GM19035 (cell line): ENCODE results near the gene JPH2.

Experiments
- ATAC-seq: cut with Tn5 transposase; IDR thresholded peaks from one replicate; pipeline ENCODE4 v1.9.1; 2021; ENCODE audit not compliant: unreplicated experiment

The JPH2 gene

GRCh38 chr20:44126445-44126844, 60.5 kb downstream of the JPH2 start:
- ATAC-seq: no peak

- no peak for ATAC-seq
These were observed 61.5 kb downstream of the JPH2 start for GRCh38 chr20:44125332-44126127.

DNA sequence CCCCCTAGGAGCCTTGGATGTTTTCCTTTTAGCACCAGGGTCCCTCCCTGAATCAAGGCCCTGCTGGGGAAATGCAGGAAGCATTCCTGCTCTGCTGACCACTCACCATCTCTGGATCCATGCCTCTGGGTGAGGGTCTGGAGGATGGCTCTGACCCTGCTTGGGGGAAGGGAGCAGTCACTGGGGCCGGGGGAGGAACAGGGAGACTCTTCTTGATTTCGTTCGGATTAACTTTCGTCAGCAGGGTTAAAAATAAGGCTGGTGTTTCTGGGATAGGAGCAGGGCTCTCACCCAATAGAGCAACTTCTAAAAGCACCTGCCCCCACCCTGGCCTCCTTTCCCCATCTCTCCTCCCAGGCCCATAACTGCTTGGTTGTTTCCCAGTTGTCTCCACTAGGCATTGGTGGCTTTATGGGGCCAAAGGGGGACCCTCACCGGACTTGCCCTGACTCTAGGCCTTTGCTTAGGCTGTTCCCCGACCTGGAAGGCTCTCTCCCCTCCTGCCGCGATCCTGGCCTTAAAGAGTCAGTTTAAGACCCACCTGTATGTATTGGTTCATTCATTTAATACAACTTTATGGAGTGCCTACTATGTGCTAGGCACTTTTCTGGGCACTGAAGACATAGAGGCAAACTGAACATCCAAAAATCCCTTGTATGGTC, 63.0 kb downstream of the JPH2 start:
- ATAC-seq: no peak

- ATAC-seq: no peak
These were observed 63.7 kb downstream of the JPH2 start for GRCh38 chr20:44123251-44123650.

DNA sequence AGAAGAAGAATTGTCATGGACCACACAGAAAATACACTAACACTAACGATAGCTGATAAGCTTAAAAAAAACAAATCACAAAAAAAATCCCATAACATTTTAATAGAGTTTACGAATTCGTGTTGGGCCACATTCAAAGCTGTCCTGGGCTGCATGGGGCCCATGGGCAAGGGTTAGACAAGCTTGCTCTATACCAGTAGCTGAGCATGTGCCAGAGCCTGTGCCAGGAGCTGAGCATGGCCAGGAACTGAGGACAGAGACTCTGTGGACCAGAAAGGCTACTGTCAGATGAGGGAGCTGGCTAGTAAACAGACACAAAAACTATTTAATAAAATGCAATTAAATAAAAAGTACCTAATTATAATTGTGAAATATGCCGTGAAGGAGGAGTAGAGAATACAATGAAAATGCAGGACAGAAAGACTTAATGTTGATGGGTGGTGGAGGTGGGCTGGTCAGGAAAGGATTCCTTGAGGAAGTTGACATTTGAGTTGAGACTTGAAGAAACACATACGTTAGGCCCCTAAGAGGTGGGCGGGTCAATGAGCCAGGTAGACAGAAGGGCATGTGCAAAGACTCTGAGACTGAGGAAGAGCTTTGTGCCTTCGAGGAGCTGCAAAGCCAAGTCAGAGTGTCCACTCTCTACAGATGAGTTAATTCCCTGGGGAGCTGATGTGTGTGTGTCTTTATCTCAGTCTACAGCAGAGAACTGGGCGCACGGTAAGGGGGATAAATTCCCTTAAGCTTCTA, 66.1 kb downstream of the JPH2 start:
- ATAC-seq: no peak

DNA sequence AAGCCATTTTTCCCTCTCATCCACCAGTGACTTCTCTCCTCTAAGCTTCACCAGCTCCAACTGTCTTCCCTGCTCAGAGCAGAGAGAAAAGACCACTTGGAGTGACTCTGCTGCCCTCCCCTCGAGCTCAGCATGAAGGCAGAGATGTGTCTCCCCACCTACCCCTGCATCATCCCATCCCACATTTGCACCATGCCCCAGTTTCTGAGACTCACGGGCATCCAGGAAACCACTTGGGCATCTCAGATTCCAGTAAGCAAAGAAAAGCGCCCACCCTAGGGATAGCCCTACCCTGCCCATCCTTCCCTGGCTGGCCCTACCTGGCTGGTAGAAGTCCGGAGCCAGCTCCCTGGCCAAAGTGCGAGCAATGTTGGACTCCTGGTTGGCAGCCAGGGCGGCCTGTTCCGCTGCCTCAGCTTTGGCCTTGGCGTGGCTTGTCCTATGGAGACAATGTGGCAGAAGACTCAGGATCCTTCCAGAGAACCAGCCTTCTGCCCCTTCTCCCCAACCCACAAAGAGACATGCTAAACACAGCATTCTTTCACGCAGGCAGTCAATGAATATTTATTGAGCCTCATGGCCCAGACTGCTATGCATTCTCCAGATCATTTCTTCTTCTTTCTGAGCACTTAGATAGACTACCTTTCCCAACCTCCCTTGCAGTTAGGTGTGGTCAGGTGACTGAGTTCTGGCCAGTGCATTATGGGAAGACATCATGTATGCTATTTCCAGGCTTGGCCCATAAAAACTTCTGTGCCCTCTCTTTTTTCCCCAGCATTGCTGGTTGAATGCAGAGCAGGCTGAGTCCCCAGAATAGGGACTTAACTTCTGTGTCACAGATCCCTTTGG, 68.6 kb downstream of the JPH2 start:
- no peak for ATAC-seq

- ATAC-seq: no peak
These were observed 69.4 kb downstream of the JPH2 start for GRCh38 chr20:44117296-44118184.

- no peak for ATAC-seq
These were observed 71.0 kb downstream of the JPH2 start for GRCh38 chr20:44115762-44116644.

- ATAC-seq: no peak
These were observed 71.8 kb downstream of the JPH2 start for GRCh38 chr20:44115181-44115580.

GRCh38 chr20:44113618-44114376, 73.2 kb downstream of the JPH2 start:
- ATAC-seq: no peak

GRCh38 chr20:44112889-44113617, 73.9 kb downstream of the JPH2 start:
- no peak for ATAC-seq

GRCh38 chr20:44112456-44112855, 74.5 kb downstream of the JPH2 start:
- no peak for ATAC-seq

GRCh38 chr20:44111712-44112335, 75.2 kb downstream of the JPH2 start:
- ATAC-seq: no peak

DNA sequence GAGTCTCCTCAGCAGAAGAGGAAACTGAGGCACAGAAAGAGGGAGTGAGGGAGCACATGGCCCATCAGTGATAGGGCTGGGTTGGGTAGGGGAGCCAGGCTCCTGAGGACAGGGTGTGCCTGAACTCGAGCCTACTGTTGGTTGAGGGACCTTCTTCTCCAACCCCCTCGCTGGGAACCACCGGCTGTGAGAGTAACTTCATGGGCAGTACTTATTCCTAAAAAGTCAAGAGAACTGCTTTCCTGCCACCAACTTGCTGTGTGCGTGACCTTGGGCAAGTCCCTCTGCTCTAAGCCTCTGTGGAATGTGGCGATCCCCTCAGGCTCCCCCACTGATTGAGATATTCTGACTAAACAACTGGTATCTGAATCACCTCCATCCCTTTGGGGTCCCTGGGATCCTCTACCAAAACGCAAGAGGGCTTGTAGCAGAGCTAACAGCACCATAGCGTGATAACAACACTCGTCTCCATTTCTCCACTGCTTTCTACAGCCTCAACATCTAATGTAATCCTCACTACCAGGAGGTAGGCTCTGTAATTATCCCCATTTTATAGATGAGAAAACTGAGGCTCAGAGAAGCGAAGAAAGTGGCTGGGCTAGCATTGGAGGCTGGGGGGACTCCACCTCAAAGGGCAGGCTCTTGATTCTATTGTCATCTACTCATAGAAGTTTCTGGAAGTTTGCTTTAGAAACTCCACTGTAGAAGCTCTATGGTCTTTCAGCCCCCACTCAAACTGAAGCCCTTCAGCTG, 76.0 kb downstream of the JPH2 start:
- no peak for ATAC-seq

DNA sequence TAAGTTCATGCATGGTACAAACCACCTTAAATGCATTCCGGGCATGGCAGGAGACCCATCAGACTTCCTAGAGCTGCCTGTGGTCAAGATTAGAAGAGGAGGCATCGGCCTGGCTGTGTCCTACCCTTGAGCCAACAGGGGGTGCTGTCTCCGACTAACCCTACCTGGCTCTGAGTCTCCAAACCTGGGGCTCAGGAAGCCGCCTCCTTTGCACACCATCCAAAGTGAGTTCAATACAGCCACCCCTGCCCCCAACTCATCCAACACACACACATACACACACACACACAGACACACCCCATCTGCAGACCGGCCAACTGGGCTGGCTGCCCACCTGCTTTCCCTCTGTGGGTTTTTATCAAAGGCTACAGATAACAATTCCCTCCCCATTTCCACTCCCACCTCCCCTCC, 77.0 kb downstream of the JPH2 start:
- no peak for ATAC-seq

GRCh38 chr20:44106615-44107014, 80.4 kb downstream of the JPH2 start:
- no peak for ATAC-seq
